H9 (cell line): Measurements from ENCODE around the gene DENND6B. TPM values are rescaled to one million over a fixed set of nuclear protein-coding genes. Genes with fewer than 3 reads are reported as not detected.

Source experiments
- DNase-seq: peaks from one replicate; pipeline ENCODE4 v3.0.0-alpha.2; 2017
- H2AFZ ChIP-seq: one replicate; pipeline ENCODE4 v1.6.1; 2013; ENCODE audit warnings: mild to moderate bottlenecking, low read length, control low read depth, moderate library complexity
- H2AK5ac ChIP-seq: 2 replicates; pipeline ENCODE4 v1.6.1; 2013; ENCODE audit warnings: low read length, control low read depth, mixed read lengths; ENCODE audit not compliant: insufficient read length
- H2BK120ac ChIP-seq: one replicate; pipeline ENCODE4 v1.6.1; 2013; ENCODE audit warnings: low read depth, mild to moderate bottlenecking, low read length, control low read depth, inconsistent platforms; ENCODE audit not compliant: poor library complexity, severe bottlenecking
- H2BK12ac ChIP-seq: 2 replicates; pipeline ENCODE4 v1.6.1; 2013; ENCODE audit warnings: low read length, control low read depth, mixed read lengths, low read depth; ENCODE audit not compliant: insufficient read length
- H2BK15ac ChIP-seq: 2 replicates; pipeline ENCODE4 v1.6.1; 2013; ENCODE audit warnings: low read depth, low read length, control low read depth
- H2BK20ac ChIP-seq: one replicate; pipeline ENCODE4 v1.6.1; 2013; ENCODE audit warnings: low read depth, mild to moderate bottlenecking, low read length, control low read depth, inconsistent platforms; ENCODE audit not compliant: poor library complexity, severe bottlenecking
- H2BK5ac ChIP-seq: 2 replicates; pipeline ENCODE4 v1.6.1; 2013; ENCODE audit warnings: low read length, control low read depth, mixed read lengths; ENCODE audit not compliant: insufficient read length
- H3K14ac ChIP-seq: 2 replicates; pipeline ENCODE4 v1.6.1; 2013; ENCODE audit warnings: low read length, control low read depth; ENCODE audit not compliant: insufficient read depth
- H3K18ac ChIP-seq: 2 replicates; pipeline ENCODE4 v1.6.1; 2013; ENCODE audit warnings: low read depth, mild to moderate bottlenecking, mixed read lengths, low read length, control low read depth; ENCODE audit not compliant: insufficient read length
- H3K23ac ChIP-seq: 2 replicates; pipeline ENCODE4 v1.6.1; 2013; ENCODE audit warnings: low read length, control low read depth, mixed read lengths, low read depth; ENCODE audit not compliant: insufficient read length
- H3K23me2 ChIP-seq: 2 replicates; pipeline ENCODE4 v1.6.1; 2013; ENCODE audit warnings: low read depth, mild to moderate bottlenecking, mixed read lengths, low read length, control low read depth; ENCODE audit not compliant: insufficient read length, poor library complexity, severe bottlenecking
- H3K27ac ChIP-seq: 2 replicates; pipeline ENCODE4 v1.5.1; 2013; ENCODE audit warnings: low read length, control low read depth, mixed read lengths, low read depth; ENCODE audit not compliant: insufficient read length
- H3K27me3 ChIP-seq: 2 replicates; pipeline ENCODE4 v1.6.1; 2013; ENCODE audit warnings: low read length, control low read depth, inconsistent platforms; ENCODE audit not compliant: insufficient read depth
- H3K4ac ChIP-seq: 2 replicates; pipeline ENCODE4 v1.6.1; 2013; ENCODE audit warnings: low read depth, mild to moderate bottlenecking, control low read depth, inconsistent platforms, low read length, moderate library complexity
- H3K4me1 ChIP-seq: 2 replicates; pipeline ENCODE4 v1.6.1; 2013; ENCODE audit warnings: low read length, control low read depth, inconsistent platforms; ENCODE audit not compliant: insufficient read depth
- H3K4me2 ChIP-seq: 2 replicates; pipeline ENCODE4 v1.6.1; 2013; ENCODE audit warnings: low read length, control low read depth, mixed read lengths; ENCODE audit not compliant: insufficient read length, insufficient read depth
- H3K56ac ChIP-seq: 2 replicates; pipeline ENCODE4 v1.6.1; 2013; ENCODE audit warnings: low read depth, mild to moderate bottlenecking, mixed read lengths, low read length, control low read depth; ENCODE audit not compliant: insufficient read length
- H3K79me1 ChIP-seq: 2 replicates; pipeline ENCODE4 v1.6.1; 2013; ENCODE audit warnings: low read depth, mild to moderate bottlenecking, moderate library complexity, low read length, control low read depth, inconsistent platforms; ENCODE audit not compliant: insufficient read depth, poor library complexity, severe bottlenecking
- H3K79me2 ChIP-seq: 2 replicates; pipeline ENCODE4 v1.6.1; 2013; ENCODE audit warnings: low read length, control low read depth, inconsistent platforms; ENCODE audit not compliant: insufficient read depth
- H3K9ac ChIP-seq: 2 replicates; pipeline ENCODE4 v1.6.1; 2013; ENCODE audit warnings: low read length, control low read depth, mixed read lengths; ENCODE audit not compliant: insufficient read length; ENCODE audit errors: extremely low read depth
- H3K9me3 ChIP-seq: one replicate; pipeline ENCODE4 v1.6.1; 2013; ENCODE audit warnings: low read depth, low read length, inconsistent platforms; ENCODE audit not compliant: control insufficient read depth
- H3T11ph ChIP-seq: one replicate; pipeline ENCODE4 v1.6.1; 2013; ENCODE audit warnings: mild to moderate bottlenecking, low read length, control low read depth, inconsistent platforms
- H4K20me1 ChIP-seq: one replicate; pipeline ENCODE4 v1.6.1; 2013; ENCODE audit not compliant: control insufficient read depth, insufficient read length, insufficient read depth
- H4K5ac ChIP-seq: 2 replicates; pipeline ENCODE4 v1.6.1; 2013; ENCODE audit warnings: low read depth, mild to moderate bottlenecking, mixed read lengths, low read length, control low read depth; ENCODE audit not compliant: insufficient read length
- H4K8ac ChIP-seq: replicated peaks from 2 replicates; pipeline ENCODE4 v1.6.1; 2013; ENCODE audit warnings: low read length, control low read depth, mixed read lengths, low read depth; ENCODE audit not compliant: insufficient read length
- H4K91ac ChIP-seq: 2 replicates; pipeline ENCODE4 v1.6.1; 2013; ENCODE audit warnings: low read depth, mild to moderate bottlenecking, moderate library complexity, mixed read lengths, low read length, control low read depth; ENCODE audit not compliant: insufficient read length
- H3K27ac Mint-ChIP-seq, 3 experiments: 2 replicates in 2 of 3; 3 replicates in 1 of 3; pipeline ENCODE4 v1.8.0; 2020 to 2021; ENCODE audit warnings: mixed read lengths in 3 of 3, mild to moderate bottlenecking in 1 of 3, moderate library complexity in 1 of 3
- H3K27me3 Mint-ChIP-seq: 2 replicates; pipeline ENCODE4 v1.8.0; 2021; ENCODE audit warnings: low read depth, mild to moderate bottlenecking, moderate library complexity, mixed read lengths
- H3K36me3 Mint-ChIP-seq, 3 experiments: 2 replicates in 2 of 3; 3 replicates in 1 of 3; pipeline ENCODE4 v1.8.0; 2020 to 2021; ENCODE audit warnings: low read depth in 3 of 3, mixed read lengths in 3 of 3; ENCODE audit not compliant: insufficient read depth in 1 of 3
- H3K4me1 Mint-ChIP-seq, 2 experiments: 2 replicates each; pipeline ENCODE4 v1.8.0; 2020; ENCODE audit warnings: mixed read lengths in 2 of 2
- H3K4me3 Mint-ChIP-seq, 2 experiments: 2 replicates in 1 of 2; 3 replicates in 1 of 2; pipeline ENCODE4 v1.8.0; 2020 to 2021; ENCODE audit warnings: mild to moderate bottlenecking in 2 of 2, mixed read lengths in 2 of 2, moderate library complexity in 1 of 2
- H3K9me3 Mint-ChIP-seq, 2 experiments: 2 replicates in 1 of 2; 3 replicates in 1 of 2; pipeline ENCODE4 v1.8.0; 2020; ENCODE audit warnings: mild to moderate bottlenecking in 2 of 2, mixed read lengths in 2 of 2, moderate library complexity in 1 of 2
- WGBS: extraction: QIAGEN DNeasy Blood & Tissue Kit; methylation state at CpG from one replicate; pipeline ENCODE4 v1.1.7; 2013; ENCODE audit warnings: missing lambda C conversion rate, low lambda C conversion rate, mixed read lengths; ENCODE audit not compliant: insufficient read length; ENCODE audit errors: extremely low coverage; 5-methylcytosine and 5-hydroxymethylcytosine counted together
- total RNA-seq: library from RNA; stranded (reverse); gene quantifications from 2 replicates; pipeline ENCODE4 v1.2.1, GENCODE V29; 2021
- TF ChIP-seq, protein P1 (sequence below): fragments of 200-600 bp; sonication (generic); conservative IDR thresholded peaks from 3 replicates; pipeline ENCODE4 v1.8.0; 2021; ENCODE audit warnings: antibody characterized with exemption, mild to moderate bottlenecking

The DENND6B gene
- total RNA-seq, 1 experiment from 2014 or later, result 1.5 TPM

DNA sequence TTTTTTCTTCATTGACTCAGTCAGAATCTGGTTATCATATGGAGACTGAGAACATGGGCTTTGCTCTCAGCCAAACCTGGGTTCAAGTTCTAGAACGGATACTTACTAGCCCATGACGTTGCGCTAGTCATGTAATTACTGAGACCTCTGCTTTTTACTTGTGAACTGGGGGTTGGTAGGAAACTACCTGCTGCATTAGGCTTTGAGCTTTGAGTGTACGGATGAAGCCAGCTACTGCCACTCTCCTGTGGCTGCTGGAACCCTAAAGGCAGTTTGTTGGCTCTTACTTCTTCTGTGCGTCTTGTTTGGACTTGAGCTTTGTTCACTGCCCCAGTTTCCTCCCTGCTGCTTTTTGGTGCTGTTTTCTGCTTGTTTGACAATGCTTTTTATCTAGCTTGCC, 34.4 kb upstream of the DENND6B start:
- H3K79me2 ChIP-seq, result peaks cover 6% of the 10 kb centered on the region; the same call in 1 of the 2 replicates
- no peak overlapping the region for H3K56ac ChIP-seq
- H3K79me1 ChIP-seq, result peaks cover 5% of the 10 kb centered on the region
- H3K27ac ChIP-seq, result no peak overlapping the region
- H4K8ac ChIP-seq, result no peak overlapping the region
- no peaks in the 10 kb centered on the region for H3K4me1 ChIP-seq
- no peak overlapping the region for H3K4ac ChIP-seq
- no peak for DNase-seq
- H3K14ac ChIP-seq, result no peak overlapping the region
- no peak overlapping the region for H3K23ac ChIP-seq
- no CpG with 5 or more reads among the region's 5 CpGs for WGBS
- no peaks in the 10 kb centered on the region for H3K9me3 ChIP-seq
- TF ChIP-seq, protein P1, sequence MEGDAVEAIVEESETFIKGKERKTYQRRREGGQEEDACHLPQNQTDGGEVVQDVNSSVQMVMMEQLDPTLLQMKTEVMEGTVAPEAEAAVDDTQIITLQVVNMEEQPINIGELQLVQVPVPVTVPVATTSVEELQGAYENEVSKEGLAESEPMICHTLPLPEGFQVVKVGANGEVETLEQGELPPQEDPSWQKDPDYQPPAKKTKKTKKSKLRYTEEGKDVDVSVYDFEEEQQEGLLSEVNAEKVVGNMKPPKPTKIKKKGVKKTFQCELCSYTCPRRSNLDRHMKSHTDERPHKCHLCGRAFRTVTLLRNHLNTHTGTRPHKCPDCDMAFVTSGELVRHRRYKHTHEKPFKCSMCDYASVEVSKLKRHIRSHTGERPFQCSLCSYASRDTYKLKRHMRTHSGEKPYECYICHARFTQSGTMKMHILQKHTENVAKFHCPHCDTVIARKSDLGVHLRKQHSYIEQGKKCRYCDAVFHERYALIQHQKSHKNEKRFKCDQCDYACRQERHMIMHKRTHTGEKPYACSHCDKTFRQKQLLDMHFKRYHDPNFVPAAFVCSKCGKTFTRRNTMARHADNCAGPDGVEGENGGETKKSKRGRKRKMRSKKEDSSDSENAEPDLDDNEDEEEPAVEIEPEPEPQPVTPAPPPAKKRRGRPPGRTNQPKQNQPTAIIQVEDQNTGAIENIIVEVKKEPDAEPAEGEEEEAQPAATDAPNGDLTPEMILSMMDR, result no peak
- Mint-ChIP-seq H3K27ac (no peak overlapping the region), H3K4me1 (peaks cover 0 to 4% of the 10 kb centered on the region in 2 experiments; a peak in 2 of 4 replicates), H3K27me3 (no peaks in the 10 kb centered on the region), H3K4me3 (no peak overlapping the region), H3K36me3 (peaks cover 8 to 15% (median 12%) of the 10 kb centered on the region in 3 experiments; a peak in 5 of 7 replicates), H3K9me3 (no peaks in the 10 kb centered on the region)
- H4K91ac ChIP-seq, result no peak overlapping the region
- H2BK5ac ChIP-seq, result no peak overlapping the region
- H3K23me2 ChIP-seq, result no peaks in the 10 kb centered on the region
- H3K9ac ChIP-seq, result no peak overlapping the region
- H3K18ac ChIP-seq, result no peak overlapping the region
- H3T11ph ChIP-seq, result no peak overlapping the region
- no peak overlapping the region for H2BK12ac ChIP-seq
- H3K4me2 ChIP-seq, result no peak overlapping the region
- H2AK5ac ChIP-seq, result no peak overlapping the region
- no peak overlapping the region for H2BK15ac ChIP-seq
- no peak overlapping the region for H2BK20ac ChIP-seq
- no peak overlapping the region for H2BK120ac ChIP-seq
- peaks cover 2% of the 10 kb centered on the region for H4K20me1 ChIP-seq
- no peak overlapping the region for H4K5ac ChIP-seq
- H2AFZ ChIP-seq, result no peak overlapping the region
- H3K27me3 ChIP-seq, result no peaks in the 10 kb centered on the region
